H7 (cell line): ENCODE measurements around the gene HBQ1. TPM values are rescaled to one million over a fixed set of nuclear protein-coding genes. Genes with fewer than 3 reads are reported as not detected.
"Not testable (repeated sequence)": the region's sequence is repeated elsewhere in the genome, so short reads cannot be mapped to it uniquely, and the experiment has no call there.

ENCODE experiments used
- DNase-seq: peaks from one replicate; pipeline ENCODE4 v3.0.0; 2012
- H3K27me3 ChIP-seq: 2 replicates; pipeline ENCODE4 v1.6.0; 2011; ENCODE audit warnings: mild to moderate bottlenecking, low read length; ENCODE audit not compliant: control insufficient read depth, insufficient read depth
- H3K36me3 ChIP-seq: replicated peaks from 2 replicates; pipeline ENCODE4 v1.5.1; 2011; ENCODE audit warnings: low read length; ENCODE audit not compliant: control insufficient read depth, insufficient read depth
- H3K4me3 ChIP-seq: 2 replicates; pipeline ENCODE4 v1.5.1; 2011; ENCODE audit warnings: low read depth, mild to moderate bottlenecking, control low read depth, low read length, moderate library complexity; ENCODE audit not compliant: insufficient read depth
- total RNA-seq: library from RNA; depleted of rRNA; stranded (reverse); fragments of >200 nt; shearing (Covaris generic); gene quantifications from 2 replicates; pipeline ENCODE4 v1.2.3, GENCODE V29; 2014

The HBQ1 gene
- total RNA-seq, 1 experiment from 2014 or later: 1.6 TPM

- DNase-seq: peak; percentile 84
- Histone ChIP-seq H3K4me3 (peak within 1 kb of the TSS; percentile 24; the same call in 1 of the 2 replicates), H3K27me3 (peaks cover 59% of the 10 kb centered on the region), H3K36me3 (no peaks in the 10 kb centered on the region)
These were observed 14.5 kb upstream of the HBQ1 start, which contains the start of gene HBM for GRCh38 chr16:165539-166374. Gene HBM (plus strand): TSS chr16:165978. CDS start chr16:165998, 20 bp downstream.

- Histone ChIP-seq H3K36me3 (no peaks in the 10 kb centered on the region), H3K27me3 (peaks cover 65% of the 10 kb centered on the region), H3K4me3 (peak overlapping the region; percentile 2; the same call in 1 of the 2 replicates)
- DNase-seq: peak; percentile 75
These were observed 13.7 kb upstream of the HBQ1 start for GRCh38 chr16:166375-167121.

- peak; percentile 44 for DNase-seq
- Histone ChIP-seq H3K36me3 (no peaks in the 10 kb centered on the region), H3K27me3 (peaks cover 71% of the 10 kb centered on the region), H3K4me3 (no peak overlapping the region)
These were observed 13.1 kb upstream of the HBQ1 start for GRCh38 chr16:167122-167690.

- no peaks in the 10 kb centered on the region for H3K36me3 ChIP-seq
- peaks cover 68% of the 10 kb centered on the region for H3K27me3 ChIP-seq
- no peak overlapping the region for H3K4me3 ChIP-seq
- DNase-seq: peak; percentile 35
These were observed 11.8 kb upstream of the HBQ1 start for GRCh38 chr16:168424-168823.

GRCh38 chr16:169014-169413 is 11.2 kb upstream of the HBQ1 start:
- peaks cover 73% of the 10 kb centered on the region for H3K27me3 ChIP-seq
- DNase-seq: peak; percentile 39
- H3K36me3 ChIP-seq: no peaks in the 10 kb centered on the region
- no peak overlapping the region for H3K4me3 ChIP-seq

GRCh38 chr16:170088-170507 is 10.2 kb upstream of the HBQ1 start:
- DNase-seq: peak; percentile 57
- H3K4me3 ChIP-seq, H3K36me3 ChIP-seq: not testable (repeated sequence)
- H3K27me3 ChIP-seq: peaks cover 80% of the 10 kb centered on the region

GRCh38 chr16:170788-171187 is 9.5 kb upstream of the HBQ1 start:
- no peaks in the 10 kb centered on the region for H3K36me3 ChIP-seq
- H3K27me3 ChIP-seq: peaks cover 80% of the 10 kb centered on the region
- H3K4me3 ChIP-seq: no peak overlapping the region
- no peak for DNase-seq

GRCh38 chr16:172374-172941 is 7.8 kb upstream of the HBQ1 start, which contains the start of gene HBA2:
Gene HBA2 (plus strand): TSS chr16:172876. CDS start chr16:172913, 37 bp downstream.
- not testable (repeated sequence) for H3K4me3 ChIP-seq, H3K36me3 ChIP-seq, DNase-seq
- H3K27me3 ChIP-seq: peaks cover 74% of the 10 kb centered on the region

GRCh38 chr16:173211-173854 is 6.9 kb upstream of the HBQ1 start:
- peak; percentile 62 for DNase-seq
- not testable (repeated sequence) for H3K36me3 ChIP-seq, H3K4me3 ChIP-seq
- H3K27me3 ChIP-seq: peaks cover 74% of the 10 kb centered on the region

- H3K36me3 ChIP-seq, H3K4me3 ChIP-seq: not testable (repeated sequence)
- DNase-seq: peak; percentile 39
- peaks cover 73% of the 10 kb centered on the region for H3K27me3 ChIP-seq
These were observed 6.1 kb upstream of the HBQ1 start for GRCh38 chr16:173928-174769.

- H3K36me3 ChIP-seq: no peaks in the 10 kb centered on the region
- peak; percentile 52 for DNase-seq
- peaks cover 77% of the 10 kb centered on the region for H3K27me3 ChIP-seq
- no peak overlapping the region for H3K4me3 ChIP-seq
These were observed 5.0 kb upstream of the HBQ1 start for GRCh38 chr16:175011-175949.

- not testable (repeated sequence) for H3K4me3 ChIP-seq, DNase-seq, H3K36me3 ChIP-seq
- H3K27me3 ChIP-seq: peaks cover 80% of the 10 kb centered on the region
These were observed 4.3 kb upstream of the HBQ1 start for GRCh38 chr16:176006-176405.
